A673 (cell line): ENCODE data around the gene MAGI3. TPM values are rescaled to one million over a fixed set of nuclear protein-coding genes. Genes with fewer than 3 reads are reported as not detected.

Source experiments
- BruUV-seq: library from RNA; stranded (reverse); fragments of 400-500 nt; replicated peaks from 2 replicates; lab custom pipeline; 2021; lab: Mats Ljungman, UMichigan
- CTCF ChIA-PET: fragments of 300-600 bp; sonication (Branson Sonifier 250); formaldehyde crosslinking; loops from one replicate; lab custom pipeline; 2022; ENCODE audit warnings: antibody characterized with exemption; lab: Charles Lee
- POLR2A ChIA-PET: fragments of 300-600 bp; sonication (Branson Sonifier 250); formaldehyde crosslinking; loops from one replicate; lab custom pipeline; 2022; ENCODE audit warnings: antibody characterized with exemption; ENCODE audit not compliant: low non-redundant PET; lab: Charles Lee
- DNase-seq: peaks from one replicate; pipeline ENCODE4 v3.0.0-alpha.2; 2015; ENCODE audit warnings: low spot score
- H3K27ac ChIP-seq: fragments of 200-600 bp; sonication (generic); 2 replicates; pipeline ENCODE4 v1.5.1; 2016; ENCODE audit warnings: mixed run types, low read depth, mild to moderate bottlenecking, mixed read lengths, antibody characterized with exemption, low read length; ENCODE audit not compliant: poor library complexity, severe bottlenecking
- H3K27me3 ChIP-seq: fragments of 200-600 bp; sonication (generic); replicated peaks from 2 replicates; pipeline ENCODE4 v1.6.1; 2017; ENCODE audit warnings: mixed run types, low read depth, mild to moderate bottlenecking, mixed read lengths, antibody characterized with exemption, low read length; ENCODE audit not compliant: insufficient read depth, poor library complexity
- H3K36me3 ChIP-seq: fragments of 200-600 bp; sonication (generic); 2 replicates; pipeline ENCODE4 v1.6.1; 2016; ENCODE audit warnings: mixed run types, mild to moderate bottlenecking, mixed read lengths, antibody characterized with exemption, low read length; ENCODE audit not compliant: insufficient read depth, poor library complexity, severe bottlenecking
- H3K4me1 ChIP-seq: fragments of 200-600 bp; sonication (generic); 2 replicates; pipeline ENCODE4 v1.6.1; 2017; ENCODE audit warnings: mixed run types, mild to moderate bottlenecking, mixed read lengths, antibody characterized with exemption, low read length; ENCODE audit not compliant: insufficient read depth, poor library complexity, severe bottlenecking
- H3K4me3 ChIP-seq: fragments of 200-600 bp; sonication (generic); 2 replicates; pipeline ENCODE4 v1.5.1; 2016; ENCODE audit warnings: low read depth, mixed run types, mild to moderate bottlenecking, mixed read lengths, low read length; ENCODE audit not compliant: poor library complexity, severe bottlenecking
- H3K9me3 ChIP-seq: fragments of 200-600 bp; sonication (generic); 2 replicates; pipeline ENCODE4 v1.6.1; 2016; ENCODE audit warnings: mixed run types, low read depth, mild to moderate bottlenecking, mixed read lengths, antibody characterized with exemption, low read length; ENCODE audit not compliant: poor library complexity, severe bottlenecking
- EZH2 ChIP-seq: fragments of 200-600 bp; sonication (generic); IDR thresholded peaks from 2 replicates; pipeline ENCODE4 v1.6.1; 2017; ENCODE audit warnings: borderline replicate concordance, low read depth, mild to moderate bottlenecking, mixed read lengths, antibody characterized with exemption, low read length; ENCODE audit not compliant: poor library complexity, severe bottlenecking
- intact Hi-C: fragments of 100-400 bp; cut with micrococcal nuclease; formaldehyde crosslinking; loops from one replicate; pipeline ENCODE4 v1.10.0; 2022; ENCODE audit not compliant: unreplicated experiment
- total RNA-seq: library from RNA; stranded (reverse); gene quantifications from 2 replicates; pipeline ENCODE4 v1.2.3, GENCODE V29; 2021
- TF ChIP-seq, protein P1 (sequence below): fragments of 300-800, 200-600 bp; sonication (generic); conservative IDR thresholded peaks from 2 replicates; pipeline ENCODE4 v1.5.1; 2017; ENCODE audit warnings: low read depth, mild to moderate bottlenecking, antibody characterized with exemption, low read length, moderate library complexity, mixed read lengths

The MAGI3 gene
- total RNA-seq, 1 experiment from 2014 or later: 5.1 TPM

DNA sequence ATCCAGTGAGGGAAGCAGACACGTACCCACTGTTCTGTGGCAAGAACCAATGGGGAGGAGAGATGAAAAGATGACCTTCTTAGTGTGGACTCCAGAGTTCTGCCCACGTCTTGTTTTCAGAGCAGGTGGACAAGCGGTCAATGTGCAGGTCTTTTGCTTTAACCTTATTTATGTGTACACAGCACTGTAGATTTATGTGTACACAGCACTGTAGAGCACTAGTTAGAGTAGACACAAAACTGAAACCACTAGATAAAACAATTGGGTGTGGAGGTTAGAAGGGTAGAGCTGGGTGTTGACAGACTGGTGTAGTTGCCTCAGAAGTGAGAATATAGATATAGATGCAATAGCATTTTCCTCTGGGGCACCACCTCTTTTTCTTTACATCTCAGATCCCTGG lies 150.0 kb downstream of the MAGI3 start:
- intact Hi-C loops: no loop called here
- H3K9me3 ChIP-seq: no peaks in the 10 kb centered on the region
- no TSS peak for BruUV-seq
- ChIA-PET CTCF (no interaction called here), POLR2A (no interaction called here)
- no peaks in the 10 kb centered on the region for H3K36me3 ChIP-seq
- H3K4me1 ChIP-seq: peaks cover 9% of the 10 kb centered on the region
- H3K27me3 ChIP-seq: no peaks in the 10 kb centered on the region
- no peak for DNase-seq
- H3K4me3 ChIP-seq: no peak overlapping the region
- TF ChIP-seq EZH2: no peak
- TF ChIP-seq, protein P1, sequence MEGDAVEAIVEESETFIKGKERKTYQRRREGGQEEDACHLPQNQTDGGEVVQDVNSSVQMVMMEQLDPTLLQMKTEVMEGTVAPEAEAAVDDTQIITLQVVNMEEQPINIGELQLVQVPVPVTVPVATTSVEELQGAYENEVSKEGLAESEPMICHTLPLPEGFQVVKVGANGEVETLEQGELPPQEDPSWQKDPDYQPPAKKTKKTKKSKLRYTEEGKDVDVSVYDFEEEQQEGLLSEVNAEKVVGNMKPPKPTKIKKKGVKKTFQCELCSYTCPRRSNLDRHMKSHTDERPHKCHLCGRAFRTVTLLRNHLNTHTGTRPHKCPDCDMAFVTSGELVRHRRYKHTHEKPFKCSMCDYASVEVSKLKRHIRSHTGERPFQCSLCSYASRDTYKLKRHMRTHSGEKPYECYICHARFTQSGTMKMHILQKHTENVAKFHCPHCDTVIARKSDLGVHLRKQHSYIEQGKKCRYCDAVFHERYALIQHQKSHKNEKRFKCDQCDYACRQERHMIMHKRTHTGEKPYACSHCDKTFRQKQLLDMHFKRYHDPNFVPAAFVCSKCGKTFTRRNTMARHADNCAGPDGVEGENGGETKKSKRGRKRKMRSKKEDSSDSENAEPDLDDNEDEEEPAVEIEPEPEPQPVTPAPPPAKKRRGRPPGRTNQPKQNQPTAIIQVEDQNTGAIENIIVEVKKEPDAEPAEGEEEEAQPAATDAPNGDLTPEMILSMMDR: no peak
- no peak overlapping the region for H3K27ac ChIP-seq

DNA sequence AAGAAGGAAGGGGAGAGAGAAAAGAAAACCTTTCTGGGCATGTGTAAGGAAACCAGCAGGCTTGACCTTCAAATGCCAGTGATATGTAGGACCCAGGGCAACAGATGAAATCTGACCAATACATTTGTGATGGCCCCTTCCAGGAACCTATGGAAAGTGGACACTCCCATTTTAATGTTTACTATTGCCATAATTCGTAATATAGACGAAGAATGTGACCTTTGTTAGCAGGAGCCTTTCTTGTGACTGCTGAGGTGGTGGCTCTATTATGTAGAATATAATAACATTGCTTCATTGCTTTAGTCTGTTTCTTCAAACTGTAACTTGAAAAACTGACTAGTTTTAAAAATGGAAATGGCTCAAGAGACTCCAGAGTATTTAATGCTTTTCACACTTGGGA lies 150.8 kb downstream of the MAGI3 start:
- no peak for DNase-seq
- Histone ChIP-seq H3K36me3 (no peaks in the 10 kb centered on the region), H3K4me3 (no peak overlapping the region), H3K9me3 (no peaks in the 10 kb centered on the region), H3K27me3 (no peaks in the 10 kb centered on the region), H3K27ac (no peak overlapping the region), H3K4me1 (peaks cover 3% of the 10 kb centered on the region)
- POLR2A ChIA-PET: interaction anchor here (0.6 kb wide), 1 partner anchor 135 kb away, joined by 8 read pairs; no protein-coding TSS in a partner anchor
- intact Hi-C loops: no loop called here
- CTCF ChIA-PET: no interaction called here
- BruUV-seq: no TSS peak
- no peak for TF ChIP-seq EZH2
- TF ChIP-seq, protein P1: no peak

- H3K36me3 ChIP-seq: no peaks in the 10 kb centered on the region
- BruUV-seq: no TSS peak
- H3K4me1 ChIP-seq: no peaks in the 10 kb centered on the region
- no peaks in the 10 kb centered on the region for H3K27me3 ChIP-seq
- H3K27ac ChIP-seq: no peak overlapping the region
- intact Hi-C loops: no loop called here
- POLR2A ChIA-PET: no interaction called here
- DNase-seq: peak; percentile 45
- no peak overlapping the region for H3K4me3 ChIP-seq
- TF ChIP-seq, protein P1: no peak
- no peak for TF ChIP-seq EZH2
- CTCF ChIA-PET: no interaction called here
- no peaks in the 10 kb centered on the region for H3K9me3 ChIP-seq
Observed at GRCh38 chr1:113542221-113542701, 151.9 kb downstream of the MAGI3 start.
